WERI-Rb-1 (cell line): ENCODE measurements around the gene LRRC37B.

Source experiments
- DNase-seq: peaks from one replicate; pipeline ENCODE4 v3.0.0-alpha.2; 2020
- H3K27ac ChIP-seq: fragments of 250-450 bp; sonication (Bioruptor Pico); 2 replicates; pipeline ENCODE4 v1.5.1; 2020; ENCODE audit warnings: mild to moderate bottlenecking, moderate library complexity
- H3K27me3 ChIP-seq: fragments of 250-450 bp; sonication (Bioruptor Pico); 2 replicates; pipeline ENCODE4 v1.5.1; 2021; ENCODE audit warnings: mild to moderate bottlenecking, low read depth, moderate library complexity; ENCODE audit not compliant: insufficient read depth, severe bottlenecking
- H3K36me3 ChIP-seq: fragments of 250-450 bp; sonication (Bioruptor Pico); 2 replicates; pipeline ENCODE4 v1.5.1; 2020; ENCODE audit warnings: mild to moderate bottlenecking, moderate library complexity
- H3K4me3 ChIP-seq: 2 replicates; pipeline ENCODE4 v1.5.1; 2011; ENCODE audit warnings: low read depth, mild to moderate bottlenecking, control low read depth, low read length
- H3K9me3 ChIP-seq: fragments of 250-450 bp; sonication (Bioruptor Pico); 2 replicates; pipeline ENCODE4 v1.5.1; 2021; ENCODE audit warnings: mild to moderate bottlenecking, moderate library complexity; ENCODE audit not compliant: severe bottlenecking
- CTCF ChIP-seq: IDR thresholded peaks from 2 replicates; pipeline ENCODE4 v1.5.1; 2011; ENCODE audit warnings: low read depth, mild to moderate bottlenecking, control low read depth, inconsistent platforms, low read length

Gene LRRC37B

GRCh38 chr17:32007463-32008298, 498 bp downstream of the LRRC37B start:
- H3K36me3 ChIP-seq, result peaks cover 4% of the 10 kb centered on the region; the same call in 1 of the 2 replicates
- peak; percentile 59 for DNase-seq
- peak overlapping the region; percentile 75 for H3K4me3 ChIP-seq
- H3K9me3 ChIP-seq, result no peaks in the 10 kb centered on the region
- no peaks in the 10 kb centered on the region for H3K27me3 ChIP-seq
- no peak for TF ChIP-seq CTCF
- H3K27ac ChIP-seq, result peak overlapping the region; percentile 72

- Histone ChIP-seq H3K9me3 (no peaks in the 10 kb centered on the region), H3K27ac (no peak overlapping the region), H3K4me3 (no peak overlapping the region), H3K36me3 (peaks cover 4% of the 10 kb centered on the region; the same call in 1 of the 2 replicates), H3K27me3 (no peaks in the 10 kb centered on the region)
- TF ChIP-seq CTCF, result no peak
- no peak for DNase-seq
These were observed 2.0 kb downstream of the LRRC37B start for GRCh38 chr17:32009262-32009542.

GRCh38 chr17:32010114-32010513, 2.9 kb downstream of the LRRC37B start:
- Histone ChIP-seq H3K36me3 (peaks cover 4% of the 10 kb centered on the region; the same call in 1 of the 2 replicates), H3K4me3 (no peak overlapping the region), H3K27me3 (no peaks in the 10 kb centered on the region), H3K9me3 (no peaks in the 10 kb centered on the region), H3K27ac (no peak overlapping the region)
- DNase-seq, result no peak
- TF ChIP-seq CTCF, result no peak

- Histone ChIP-seq H3K27ac (no peak overlapping the region), H3K36me3 (peaks cover 11% of the 10 kb centered on the region), H3K27me3 (no peaks in the 10 kb centered on the region), H3K9me3 (no peaks in the 10 kb centered on the region), H3K4me3 (no peak overlapping the region)
- no peak for DNase-seq
- TF ChIP-seq CTCF, result no peak
These were observed 8.2 kb downstream of the LRRC37B start for GRCh38 chr17:32015245-32016013.

GRCh38 chr17:32016231-32016630, 9.0 kb downstream of the LRRC37B start:
- peaks cover 11% of the 10 kb centered on the region for H3K36me3 ChIP-seq
- DNase-seq, result no peak
- no peaks in the 10 kb centered on the region for H3K9me3 ChIP-seq
- no peak overlapping the region for H3K27ac ChIP-seq
- H3K4me3 ChIP-seq, result no peak overlapping the region
- TF ChIP-seq CTCF, result no peak
- no peaks in the 10 kb centered on the region for H3K27me3 ChIP-seq
